HCT116 (cell line): ENCODE measurements around the gene HNRNPU.

ENCODE experiments used
- CTCF ChIP-seq, 3 experiments: fragments of 200-600 bp in 1 of 3; sonication (generic) in 1 of 3; IDR thresholded peaks in 2 of 3; conservative IDR thresholded peaks in 1 of 3; 2 replicates each; pipeline ENCODE4 v1.5.1; 2012 to 2017; ENCODE audit warnings: low read depth in 2 of 3, low read length in 2 of 3, antibody characterized with exemption in 1 of 3, borderline replicate concordance in 1 of 3, control low read depth in 1 of 3, mild to moderate bottlenecking in 1 of 3, mixed read lengths in 1 of 3, mixed run types in 1 of 3, moderate library complexity in 1 of 3; ENCODE audit not compliant: insufficient read depth in 1 of 3
- EZH2 ChIP-seq: fragments of 200-600 bp; sonication (generic); IDR thresholded peaks from 2 replicates; pipeline ENCODE4 v1.6.1; 2017; ENCODE audit warnings: antibody characterized with exemption, mixed run types
- POLR2A ChIP-seq: IDR thresholded peaks from 2 replicates; pipeline ENCODE4 v1.7.0; 2011; ENCODE audit warnings: borderline replicate concordance; ENCODE audit not compliant: insufficient read depth, insufficient read length; ENCODE audit errors: extremely low read depth
- RAD21 ChIP-seq: IDR thresholded peaks from 2 replicates; pipeline ENCODE4 v1.6.1; 2012; ENCODE audit warnings: low read depth, mild to moderate bottlenecking
- SRF ChIP-seq: IDR thresholded peaks from 2 replicates; pipeline ENCODE4 v1.6.1; 2012; ENCODE audit warnings: low read depth
- YY1 ChIP-seq: IDR thresholded peaks from 2 replicates; pipeline ENCODE4 v1.6.1; 2011; ENCODE audit warnings: low read length, low read depth, moderate library complexity, mild to moderate bottlenecking; ENCODE audit not compliant: insufficient replicate concordance; ENCODE audit errors: extremely low read depth
- TF ChIP-seq, protein P1 (sequence below): IDR thresholded peaks from 2 replicates; pipeline ENCODE4 v1.6.1; 2012; ENCODE audit warnings: low read depth
- TF ChIP-seq, protein P2 (sequence below): IDR thresholded peaks from 2 replicates; pipeline ENCODE4 v1.6.1; 2012

- TF ChIP-seq CTCF (IDR thresholded peaks at IDR 0.05 in 2 of 3, conservative IDR thresholded peaks at IDR 0.05 in 1 of 3; ENCODE audit: borderline replicate concordance in 1 of 3, insufficient read depth in 1 of 3, low read depth in 2 of 3, low read length in 2 of 3) (no peak), EZH2 (no peak), POLR2A (no peak), RAD21 (no peak), YY1 (no peak), SRF (no peak)
- TF ChIP-seq, protein P1, sequence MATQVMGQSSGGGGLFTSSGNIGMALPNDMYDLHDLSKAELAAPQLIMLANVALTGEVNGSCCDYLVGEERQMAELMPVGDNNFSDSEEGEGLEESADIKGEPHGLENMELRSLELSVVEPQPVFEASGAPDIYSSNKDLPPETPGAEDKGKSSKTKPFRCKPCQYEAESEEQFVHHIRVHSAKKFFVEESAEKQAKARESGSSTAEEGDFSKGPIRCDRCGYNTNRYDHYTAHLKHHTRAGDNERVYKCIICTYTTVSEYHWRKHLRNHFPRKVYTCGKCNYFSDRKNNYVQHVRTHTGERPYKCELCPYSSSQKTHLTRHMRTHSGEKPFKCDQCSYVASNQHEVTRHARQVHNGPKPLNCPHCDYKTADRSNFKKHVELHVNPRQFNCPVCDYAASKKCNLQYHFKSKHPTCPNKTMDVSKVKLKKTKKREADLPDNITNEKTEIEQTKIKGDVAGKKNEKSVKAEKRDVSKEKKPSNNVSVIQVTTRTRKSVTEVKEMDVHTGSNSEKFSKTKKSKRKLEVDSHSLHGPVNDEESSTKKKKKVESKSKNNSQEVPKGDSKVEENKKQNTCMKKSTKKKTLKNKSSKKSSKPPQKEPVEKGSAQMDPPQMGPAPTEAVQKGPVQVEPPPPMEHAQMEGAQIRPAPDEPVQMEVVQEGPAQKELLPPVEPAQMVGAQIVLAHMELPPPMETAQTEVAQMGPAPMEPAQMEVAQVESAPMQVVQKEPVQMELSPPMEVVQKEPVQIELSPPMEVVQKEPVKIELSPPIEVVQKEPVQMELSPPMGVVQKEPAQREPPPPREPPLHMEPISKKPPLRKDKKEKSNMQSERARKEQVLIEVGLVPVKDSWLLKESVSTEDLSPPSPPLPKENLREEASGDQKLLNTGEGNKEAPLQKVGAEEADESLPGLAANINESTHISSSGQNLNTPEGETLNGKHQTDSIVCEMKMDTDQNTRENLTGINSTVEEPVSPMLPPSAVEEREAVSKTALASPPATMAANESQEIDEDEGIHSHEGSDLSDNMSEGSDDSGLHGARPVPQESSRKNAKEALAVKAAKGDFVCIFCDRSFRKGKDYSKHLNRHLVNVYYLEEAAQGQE = no peak
- TF ChIP-seq, protein P2, sequence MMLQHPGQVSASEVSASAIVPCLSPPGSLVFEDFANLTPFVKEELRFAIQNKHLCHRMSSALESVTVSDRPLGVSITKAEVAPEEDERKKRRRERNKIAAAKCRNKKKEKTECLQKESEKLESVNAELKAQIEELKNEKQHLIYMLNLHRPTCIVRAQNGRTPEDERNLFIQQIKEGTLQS = no peak
These were observed 6.0 kb downstream of the HNRNPU start for GRCh38 chr1:244858357-244858756.
